Hypothalamus (tissue), 51 donors: ENCODE results near the gene TRPC4AP.
A peak's percentile ranks its signal among the peaks of the same experiment; 100 is the strongest.

Experiments
- DNase-seq, 51 donors: peaks; one replicate each; lab custom pipeline; 2025; lab: John Stamatoyannopoulos, UW

TRPC4AP gene

DNA sequence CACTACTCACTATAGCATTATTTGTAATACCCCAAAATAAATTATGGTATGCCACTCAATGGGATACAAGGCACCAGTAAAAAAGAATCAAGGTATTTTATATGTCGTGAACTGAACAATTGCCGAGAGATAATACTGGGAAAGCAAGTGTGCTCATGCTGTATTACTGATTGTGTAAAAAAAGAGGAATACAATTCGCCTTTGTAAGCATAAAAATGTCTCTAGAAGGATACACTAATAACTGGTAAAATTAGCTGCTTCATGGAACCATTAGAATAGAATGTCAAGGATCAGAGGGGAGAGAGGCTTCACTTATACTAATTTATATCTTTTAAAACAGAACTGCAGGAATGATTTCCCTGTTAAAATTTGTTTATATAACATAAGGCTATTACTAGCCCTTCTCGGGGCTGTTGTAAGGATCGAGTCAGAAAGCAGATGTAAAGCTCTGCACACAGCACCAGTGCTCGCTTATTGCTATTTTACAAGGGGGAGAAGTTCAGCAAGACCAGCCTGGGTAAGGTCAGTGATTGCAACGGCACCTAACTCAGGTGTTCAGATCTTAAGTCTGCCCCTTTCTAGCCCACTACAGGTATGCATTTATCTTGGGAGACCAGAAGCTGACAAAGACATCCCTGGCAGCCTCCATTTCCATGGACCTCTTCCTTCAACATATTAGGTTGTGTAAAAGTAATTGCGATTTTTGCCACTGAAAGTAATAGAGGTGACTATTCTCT lies 75.3 kb downstream of the TRPC4AP start:
- no peak for DNase-seq

DNA sequence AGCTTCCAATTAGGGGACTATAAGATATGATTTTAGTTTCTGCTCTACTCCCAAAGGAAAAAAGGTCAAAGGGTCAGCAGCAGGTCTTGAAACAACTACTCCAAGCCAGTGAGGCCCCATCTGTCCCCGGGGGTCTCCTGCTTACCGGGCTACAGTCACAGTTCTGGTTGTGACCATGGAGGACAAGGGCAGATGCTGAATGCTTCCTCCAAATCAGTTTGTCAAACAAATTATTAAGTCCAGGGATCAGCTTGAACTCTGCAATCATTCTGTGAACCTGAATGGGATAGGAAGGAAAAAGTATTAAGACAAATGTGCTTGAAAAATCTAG lies 76.8 kb downstream of the TRPC4AP start:
- DNase-seq, result no peak

DNA sequence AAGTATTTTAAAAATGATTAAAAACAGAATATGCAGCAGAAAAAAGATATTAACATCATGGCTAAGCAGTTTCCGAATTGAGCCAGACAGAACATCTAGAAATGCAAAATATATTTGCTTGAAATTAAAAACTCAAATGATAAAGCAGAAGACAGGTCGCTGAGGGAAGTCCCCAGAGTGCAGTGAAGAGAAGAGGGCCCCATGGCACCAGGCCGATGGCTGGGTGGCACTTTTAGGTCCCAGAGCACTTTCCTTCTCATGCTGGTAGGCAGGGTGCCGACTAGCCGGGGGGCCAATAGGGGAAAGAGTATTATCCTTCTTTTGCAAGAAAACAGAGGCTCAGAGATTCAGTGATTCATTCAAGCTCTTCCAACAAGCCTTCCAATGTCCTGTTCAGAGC lies 78.1 kb downstream of the TRPC4AP start:
- no peak for DNase-seq

DNA sequence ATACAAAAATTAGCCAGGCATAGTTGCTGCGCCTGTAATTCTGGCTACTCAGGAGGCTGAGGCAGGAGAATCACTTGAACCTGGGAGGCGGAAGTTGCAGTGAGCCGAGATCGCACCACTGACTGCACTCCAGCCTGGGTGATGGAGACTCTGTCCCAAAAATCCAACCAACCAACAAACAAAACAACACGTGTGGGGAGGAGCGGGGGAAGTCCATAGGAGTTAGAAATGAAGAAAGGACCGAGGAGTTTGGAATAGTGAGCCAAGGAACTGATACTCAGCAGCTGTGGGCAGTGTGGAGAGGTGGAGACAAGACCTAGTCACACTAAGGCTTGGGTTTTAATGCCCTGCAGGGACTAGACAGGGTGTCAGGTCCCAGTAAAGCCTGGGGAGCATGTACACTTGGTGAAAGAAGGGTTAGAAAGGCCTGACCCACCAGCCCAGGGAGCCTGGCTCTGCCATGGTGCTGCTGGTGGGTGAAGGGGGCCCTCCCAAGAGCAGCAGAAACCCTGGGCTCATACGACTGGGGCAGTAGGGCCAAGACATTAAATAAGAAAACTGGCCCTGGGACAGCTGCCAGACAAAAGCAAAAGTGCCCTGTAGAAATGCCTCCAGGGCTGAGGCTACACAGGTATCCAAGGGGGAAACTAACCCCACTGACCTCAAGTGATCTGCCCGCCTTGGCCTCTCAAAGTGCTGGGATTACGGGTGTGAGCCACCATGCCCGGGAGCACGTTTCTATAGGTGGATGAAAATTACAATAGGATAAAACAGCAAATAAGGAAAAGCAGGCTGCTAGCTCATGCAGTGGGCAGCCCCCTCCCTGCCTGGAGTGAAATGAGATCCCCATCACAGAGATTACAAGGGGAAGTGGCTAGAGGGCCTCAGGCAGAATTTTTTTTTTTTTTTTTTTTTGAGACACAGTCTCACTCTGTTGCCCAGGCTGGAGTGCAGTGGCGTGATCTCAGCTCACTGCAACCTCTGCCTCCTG lies 78.9 kb downstream of the TRPC4AP start:
- DNase-seq, result no peak

DNA sequence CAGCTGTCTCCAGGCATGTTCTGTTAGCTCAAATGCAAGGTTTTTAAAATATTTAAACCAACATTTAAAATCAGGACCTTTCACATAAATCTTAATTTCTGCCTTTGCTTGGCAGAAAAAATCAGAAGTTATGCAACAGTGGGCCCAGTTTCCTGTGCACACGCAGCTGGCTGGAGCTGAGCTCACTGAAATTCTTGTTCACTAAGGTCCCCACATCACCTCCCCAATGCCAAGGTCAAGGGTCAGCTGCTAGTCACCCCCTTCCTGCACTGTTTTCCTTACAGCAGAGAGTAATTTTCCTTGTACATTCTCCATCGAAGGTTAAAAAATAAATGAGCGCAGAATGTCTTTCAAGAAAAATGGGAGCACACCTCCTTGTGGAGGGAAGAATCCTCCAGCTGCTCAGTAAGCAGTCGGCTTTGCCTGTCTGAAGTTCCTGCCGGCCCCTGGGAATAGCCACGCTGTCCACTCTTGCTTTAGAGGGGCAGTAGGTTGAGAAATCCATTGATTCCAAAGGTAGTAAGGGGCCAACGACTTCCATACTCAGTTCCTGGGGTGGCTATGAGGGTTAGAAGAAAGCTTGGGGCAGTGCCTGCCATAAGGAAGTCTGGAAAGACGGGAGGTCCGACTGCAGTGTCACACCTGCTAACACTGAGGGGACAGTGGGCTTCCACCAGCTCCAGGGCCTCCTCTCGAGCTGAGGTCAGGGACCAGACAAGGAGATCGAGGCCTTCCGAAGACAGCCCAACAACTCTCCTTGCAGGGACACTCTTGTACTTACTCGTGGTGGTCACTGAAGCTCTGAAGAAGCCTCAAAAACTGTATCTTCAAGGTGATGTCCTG lies 80.2 kb downstream of the TRPC4AP start:
- DNase-seq, result no peak

DNA sequence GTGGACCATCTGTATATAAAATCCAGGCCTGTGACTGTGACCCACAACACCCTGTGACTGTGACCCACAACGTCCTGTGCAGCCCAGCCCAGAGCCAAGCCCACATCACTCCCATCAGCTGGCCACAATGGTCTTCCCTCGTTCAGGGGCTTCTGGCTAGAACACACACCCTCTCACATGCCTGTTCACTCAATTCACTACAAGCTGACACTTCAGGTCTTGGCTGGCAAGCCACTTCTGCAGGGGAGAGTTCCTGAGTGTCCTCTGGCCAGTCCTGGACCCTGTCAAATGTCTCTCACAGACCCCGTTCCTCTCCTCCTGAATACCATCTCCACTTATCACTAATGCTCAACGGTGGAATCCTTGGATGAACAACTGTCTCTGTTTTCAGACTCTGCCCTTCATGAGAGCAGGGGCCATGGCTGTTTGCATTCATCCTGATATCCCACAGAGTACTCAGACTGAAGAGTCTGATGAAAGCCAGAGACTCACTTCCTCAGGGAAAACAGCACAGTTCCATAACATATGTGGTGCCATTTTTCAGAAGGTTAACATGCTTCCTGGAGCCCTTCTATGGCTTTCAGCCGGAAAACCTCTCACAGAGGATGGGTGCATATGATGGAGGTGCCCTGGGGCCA lies 80.9 kb downstream of the TRPC4AP start:
- DNase-seq, result no peak

DNA sequence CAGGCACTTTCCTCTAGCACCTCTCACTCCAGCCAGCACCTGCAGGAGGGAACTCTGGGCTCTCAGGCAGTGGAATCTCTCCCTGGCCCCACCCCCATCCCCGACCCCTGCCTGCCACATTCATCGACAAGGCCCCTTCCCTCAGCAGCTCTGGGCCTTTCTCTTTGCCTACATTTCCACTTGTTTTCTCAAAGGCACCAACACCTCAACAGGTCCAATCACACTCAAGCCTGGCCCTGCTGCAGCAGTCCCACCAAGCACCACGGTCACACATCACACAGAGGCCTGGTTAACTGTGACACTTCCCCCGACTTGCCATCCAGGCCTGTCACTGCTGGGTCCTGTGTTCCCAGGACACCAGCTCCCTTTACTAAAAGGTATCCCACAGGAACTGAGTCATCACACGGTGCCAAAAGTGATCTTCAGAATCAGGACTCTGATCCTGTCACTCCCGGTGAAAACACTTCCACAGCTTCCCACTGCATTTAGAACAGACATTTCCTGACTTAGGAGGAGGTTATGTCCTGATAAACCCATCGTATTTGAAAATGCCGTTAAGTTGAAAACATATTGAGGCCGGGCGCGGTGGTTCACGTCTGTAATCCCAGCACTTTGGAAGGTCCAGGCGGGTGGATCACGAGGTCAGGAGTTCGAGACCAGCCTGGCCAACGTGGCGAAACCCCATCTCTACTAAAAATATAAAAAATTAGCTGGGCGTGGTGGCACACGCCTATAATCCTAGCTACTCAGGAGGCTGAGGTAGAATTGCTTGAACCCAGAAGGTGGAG lies 82.0 kb downstream of the TRPC4AP start:
- DNase-seq, result no peak

DNA sequence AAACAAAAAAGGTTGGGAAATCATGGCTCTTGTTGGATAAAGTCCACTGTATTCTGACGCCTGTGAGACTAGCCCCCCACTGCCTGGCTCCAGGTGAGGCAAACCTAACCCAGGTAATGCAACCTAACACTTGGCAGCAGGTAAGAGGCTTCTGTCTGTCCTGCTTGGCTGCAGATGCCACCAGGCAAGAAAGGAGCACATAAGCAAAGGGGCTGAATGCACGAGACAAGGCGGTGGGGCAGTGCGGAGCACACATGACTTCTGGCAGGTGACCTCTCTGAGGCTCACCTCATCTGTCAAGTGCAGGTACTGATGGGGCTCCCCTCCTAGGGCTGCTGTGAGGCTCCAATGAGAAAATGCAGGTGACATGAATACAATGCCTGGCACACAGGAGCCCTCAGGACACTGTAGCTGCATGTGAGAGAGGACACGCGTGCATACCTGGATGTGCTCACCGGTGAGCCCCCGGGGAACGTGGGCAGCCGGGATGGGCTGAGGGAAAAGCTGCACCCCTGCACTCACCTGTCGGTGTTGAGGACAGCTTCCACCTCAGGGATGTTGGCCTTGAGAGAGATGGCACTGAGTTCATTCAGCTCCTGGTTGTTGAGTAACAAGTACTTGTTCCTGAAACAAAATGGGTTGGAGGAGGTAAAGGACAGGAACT lies 82.8 kb downstream of the TRPC4AP start:
- DNase-seq, result no peak

DNA sequence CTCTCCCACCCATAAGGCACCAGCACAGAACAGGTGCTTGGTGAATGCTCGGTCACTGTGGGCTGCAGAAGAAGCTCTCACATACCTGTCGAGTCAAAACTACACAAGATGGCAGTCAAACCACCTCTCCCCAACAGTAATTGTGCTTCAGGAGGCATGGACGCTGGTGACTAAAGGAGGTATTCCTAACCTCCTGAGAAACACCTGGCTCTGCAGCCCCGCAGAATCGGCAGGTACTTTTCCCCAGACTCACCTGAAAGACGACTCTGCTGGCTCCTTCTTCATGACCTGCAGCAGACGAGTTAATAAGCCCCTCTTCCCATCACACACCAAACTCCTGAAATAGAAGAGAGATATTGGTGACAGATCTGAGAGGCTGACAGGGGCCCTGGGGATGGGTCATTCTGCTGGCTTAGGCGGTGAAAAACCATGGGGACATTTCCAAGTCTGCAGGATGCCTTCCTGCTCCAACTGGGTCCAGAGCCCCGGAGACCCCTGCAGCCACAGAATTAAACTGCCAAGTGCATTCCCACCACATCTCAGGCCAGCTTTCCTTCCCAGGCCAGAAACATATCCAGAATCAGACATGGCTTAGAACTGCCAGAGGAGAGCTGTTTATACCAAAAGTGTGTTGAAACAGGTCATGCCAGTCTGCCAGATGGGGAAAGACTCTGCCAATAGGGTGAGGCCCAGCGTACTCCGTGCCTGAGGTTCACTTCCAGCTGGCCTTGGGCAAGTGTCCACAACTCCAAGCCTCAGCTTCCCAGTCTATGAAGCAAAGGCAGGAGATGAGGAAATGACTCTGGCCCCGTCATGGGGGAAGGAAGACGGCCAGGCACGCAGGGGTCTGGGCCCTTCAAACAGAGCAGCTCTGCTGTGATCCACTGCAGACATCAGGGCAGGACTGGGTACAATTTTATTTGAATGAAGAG lies 83.9 kb downstream of the TRPC4AP start:
- DNase-seq, result peak in 5 of 51 donors; percentile 24 to 34 (median 26)

DNA sequence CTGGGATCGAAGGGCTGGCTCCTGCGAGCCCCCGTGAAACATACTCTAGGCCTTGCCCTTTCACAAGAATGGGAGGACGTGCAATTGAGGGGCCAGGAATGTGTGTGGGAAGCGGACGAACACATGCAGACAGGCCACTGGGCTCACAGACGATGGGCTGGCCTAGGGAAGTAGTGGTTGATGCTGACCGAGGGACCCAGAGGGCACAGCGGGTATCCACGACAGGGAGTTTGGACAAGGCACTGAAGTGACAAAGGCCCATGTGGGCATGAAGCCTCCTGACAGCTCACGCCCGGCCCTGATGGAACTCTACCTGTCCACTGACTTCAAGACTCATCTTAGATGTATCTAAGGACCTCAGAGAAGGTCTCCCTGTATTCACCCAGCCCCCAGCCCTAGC lies 84.7 kb downstream of the TRPC4AP start:
- no peak for DNase-seq

DNA sequence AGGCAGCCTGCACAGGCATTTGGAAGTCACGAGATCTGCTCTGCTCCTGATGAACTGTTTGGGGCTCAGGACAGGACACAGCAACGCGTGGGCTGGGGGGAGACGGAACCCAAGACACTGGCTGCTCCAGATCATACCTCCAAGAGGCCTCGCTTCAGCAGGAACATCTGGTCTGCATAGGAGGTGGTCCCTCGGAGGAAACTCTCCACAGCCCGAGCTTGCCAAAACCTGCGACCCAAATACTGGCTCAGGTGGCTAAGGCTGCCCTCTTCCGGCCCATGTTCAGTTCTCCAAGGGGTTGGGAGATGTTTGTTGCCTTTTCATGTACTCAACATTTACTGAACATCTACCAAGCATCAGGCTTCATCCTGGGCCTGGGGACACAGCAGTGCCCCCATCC lies 85.2 kb downstream of the TRPC4AP start:
- DNase-seq, result no peak

DNA sequence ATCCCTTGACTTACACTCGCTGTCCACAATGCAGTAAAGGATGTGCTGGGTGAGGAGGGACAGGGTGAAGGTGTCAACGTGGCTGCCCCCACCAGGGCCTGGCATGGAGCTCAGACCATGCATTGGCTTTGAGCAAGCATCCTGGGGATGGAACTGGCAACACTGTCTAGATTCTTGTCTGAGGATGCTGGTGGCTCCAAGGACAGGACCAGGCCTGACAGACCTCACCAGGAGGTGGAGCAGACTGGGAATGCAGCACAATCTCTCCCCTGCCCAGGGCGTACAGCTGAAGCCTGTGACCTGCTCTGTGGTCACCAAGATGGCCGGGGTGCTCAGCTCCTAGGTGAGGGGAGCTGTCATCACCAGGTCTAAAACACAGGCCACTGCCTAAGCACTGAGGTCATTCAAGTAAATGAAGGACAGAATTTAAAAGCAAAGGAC lies 86.1 kb downstream of the TRPC4AP start:
- DNase-seq, result no peak

DNA sequence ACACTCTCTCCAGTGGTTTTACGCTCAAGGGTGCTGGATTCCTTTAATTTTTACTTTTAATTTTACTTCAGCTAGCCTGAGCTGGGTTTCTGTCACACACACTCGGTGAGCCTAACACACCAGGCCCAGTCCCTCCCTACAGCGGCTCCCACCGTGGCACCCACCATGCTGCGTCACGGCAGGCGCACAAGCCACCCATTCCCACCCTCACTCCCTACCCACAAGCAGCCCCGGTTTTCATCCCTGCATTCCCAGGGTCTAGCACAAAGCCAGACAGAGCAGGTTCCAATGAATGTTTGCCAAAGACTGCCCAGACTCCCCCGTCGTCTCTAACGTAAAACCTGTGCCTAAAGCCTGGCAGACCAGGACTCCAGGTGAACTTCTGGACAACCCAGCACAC lies 86.6 kb downstream of the TRPC4AP start:
- DNase-seq, result no peak

DNA sequence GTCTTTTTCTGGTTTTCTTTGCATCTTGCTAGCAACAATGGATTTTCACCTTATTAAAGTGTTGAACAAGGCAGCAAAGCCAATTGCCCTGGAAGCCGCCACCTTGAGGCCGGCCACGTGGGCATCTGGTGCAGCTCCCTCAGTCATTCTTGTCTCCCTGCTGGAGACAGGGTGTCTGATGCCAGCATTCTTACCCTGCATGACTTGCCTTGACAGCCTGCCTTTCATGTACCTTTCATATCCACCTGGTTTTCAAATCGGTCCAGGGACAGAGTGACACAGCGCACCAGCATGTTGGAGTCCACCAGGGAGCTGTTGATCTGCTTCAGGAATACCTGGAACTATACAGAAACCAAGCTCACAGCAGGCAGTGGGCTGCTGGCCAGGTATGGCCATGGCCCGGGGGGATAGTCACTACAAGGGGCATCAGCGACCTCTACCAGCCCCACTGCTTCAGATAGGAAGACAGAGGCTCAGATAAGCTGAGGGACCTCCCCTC lies 87.1 kb downstream of the TRPC4AP start:
- no peak for DNase-seq

DNA sequence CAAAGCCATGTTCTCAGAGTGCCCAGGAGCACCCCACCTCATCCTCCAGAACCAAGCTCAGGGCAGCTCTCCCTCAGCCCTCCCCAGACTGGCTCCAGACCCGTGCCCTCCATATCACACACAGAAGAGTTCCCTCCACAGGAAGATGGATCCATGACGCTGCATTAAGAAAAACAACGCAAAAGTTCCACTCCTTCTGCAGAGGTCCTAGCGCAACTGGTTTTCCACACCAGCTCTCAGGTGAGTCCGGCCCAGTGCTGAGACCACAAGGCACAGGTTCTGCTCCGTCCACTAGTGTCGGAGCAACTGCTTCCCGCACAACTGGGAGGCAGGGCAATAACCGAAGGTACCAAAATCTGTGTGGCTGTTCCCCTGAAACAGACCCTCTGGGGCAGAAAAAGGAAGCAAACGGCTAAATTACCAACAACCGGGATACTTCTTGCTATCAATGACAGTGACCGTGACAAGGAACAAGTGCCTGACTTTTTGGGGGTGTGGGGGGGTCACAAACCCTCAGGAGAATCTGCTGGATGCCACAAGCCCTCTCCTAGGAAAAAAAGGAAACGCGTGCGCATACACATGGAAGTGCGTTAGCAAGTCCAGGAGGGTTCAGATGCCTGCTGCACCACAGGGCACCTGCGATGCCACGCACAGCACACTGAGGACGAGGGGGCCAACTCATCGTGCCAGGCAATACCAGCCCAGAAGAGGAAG lies 87.7 kb downstream of the TRPC4AP start:
- DNase-seq, result no peak

DNA sequence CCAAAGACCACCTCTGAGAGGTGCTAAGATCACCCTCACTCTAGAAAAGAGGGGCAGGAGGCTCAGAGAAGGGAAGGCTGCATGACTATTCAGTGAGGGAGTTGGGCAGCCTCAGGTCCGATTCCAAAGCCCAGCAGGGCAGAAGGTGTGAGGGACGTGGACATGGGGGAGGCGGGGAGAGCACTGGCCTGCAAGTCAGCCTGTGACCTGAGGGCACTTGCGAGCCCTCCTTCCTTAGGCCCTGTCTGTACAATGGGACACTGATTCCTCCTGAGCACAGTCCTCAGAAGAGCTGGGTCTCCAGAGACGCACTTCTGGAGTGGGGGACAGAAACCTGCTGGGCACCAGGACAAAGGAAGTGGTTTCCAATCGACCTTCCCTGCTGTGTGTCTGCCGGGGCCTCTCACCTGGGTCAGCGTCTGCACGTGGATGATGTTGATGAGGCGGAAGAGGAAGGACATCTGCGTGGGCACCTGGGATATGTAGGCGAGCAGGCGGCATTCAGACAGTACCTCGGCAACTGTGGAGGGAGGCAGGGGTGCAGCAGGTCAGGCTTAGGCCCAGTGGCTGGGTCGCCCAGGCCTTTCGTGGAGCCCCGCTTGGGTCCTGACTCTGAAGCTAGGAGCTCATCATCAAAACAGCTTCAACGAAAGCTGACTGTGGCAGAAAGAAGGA lies 88.4 kb downstream of the TRPC4AP start:
- DNase-seq, result no peak
